OCI-M1 (cell line): ENCODE results near the gene TLR9.

Experiments used
- DNase-seq: peaks from one replicate; lab custom pipeline; 2025; lab: John Stamatoyannopoulos, UW

TLR9 gene

DNA sequence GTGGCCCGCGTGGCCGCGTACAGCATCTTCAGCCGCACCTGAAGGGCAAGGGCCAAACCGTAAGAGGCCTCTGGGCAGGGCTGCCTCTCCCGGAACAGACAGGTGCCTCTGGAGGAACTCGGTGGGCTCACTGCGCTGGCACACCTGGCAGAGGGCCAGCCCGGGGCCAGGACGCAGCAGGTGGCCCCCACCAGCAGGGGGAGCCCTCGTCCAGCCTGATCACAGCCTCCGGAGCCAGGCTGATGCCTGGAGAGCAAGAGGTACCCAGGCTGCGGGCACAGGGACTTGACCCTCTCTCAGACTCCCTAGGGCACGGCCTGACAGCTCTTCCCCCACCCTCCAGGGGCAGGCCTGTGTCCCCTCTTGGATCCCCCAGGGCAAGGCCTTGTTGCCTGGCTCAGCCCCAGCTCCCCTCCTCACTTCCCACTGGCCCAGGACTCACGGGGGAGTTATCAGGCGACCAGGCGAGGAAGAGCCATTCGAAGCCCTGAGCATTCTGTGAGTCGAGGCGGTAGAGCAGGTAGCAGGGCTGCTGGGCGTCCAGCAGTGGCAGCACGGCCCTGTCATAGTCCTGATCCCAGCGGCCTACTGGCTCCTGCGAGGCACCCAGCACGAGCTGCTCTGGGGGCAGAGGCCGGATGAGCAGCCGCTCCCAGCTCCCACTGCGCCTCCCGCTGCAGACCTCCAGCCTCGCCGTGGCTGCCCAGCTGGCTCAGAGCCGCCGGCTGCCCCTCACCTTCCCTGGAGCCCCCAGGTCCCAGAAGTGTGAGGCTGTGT lies 6.2 kb upstream of the TLR9 start:
- peak; percentile 68 for DNase-seq

DNA sequence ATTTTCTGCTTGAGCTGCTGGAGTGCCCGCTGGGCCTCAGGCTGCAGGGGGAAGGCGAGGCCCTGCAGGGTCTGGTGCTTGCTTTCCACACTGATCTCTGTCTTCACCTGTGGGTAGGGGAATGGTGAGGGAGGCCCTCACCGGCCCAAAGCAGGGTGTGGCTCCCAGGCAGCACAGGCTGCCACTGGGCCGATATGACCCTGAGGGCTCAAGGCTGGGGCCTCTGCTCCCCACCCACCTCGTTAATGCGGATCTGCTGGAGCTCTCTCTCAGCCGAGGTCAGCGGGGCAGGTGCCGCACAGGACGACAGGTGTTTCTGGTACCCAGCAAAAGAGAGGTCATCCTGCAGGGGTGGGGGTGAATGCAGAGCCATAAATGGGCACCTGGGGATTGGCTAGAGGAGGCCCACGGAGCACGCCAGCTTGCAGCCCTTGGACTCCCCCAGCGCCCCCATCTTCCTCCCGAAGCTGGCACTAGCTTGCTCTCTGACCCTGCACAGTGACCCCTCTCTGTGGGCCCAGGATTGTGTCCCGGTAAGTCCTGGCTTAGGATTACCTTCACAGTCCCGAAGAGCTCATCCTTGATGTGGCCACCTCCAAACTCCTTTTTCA lies 5.5 kb upstream of the TLR9 start:
- no peak for DNase-seq

DNA sequence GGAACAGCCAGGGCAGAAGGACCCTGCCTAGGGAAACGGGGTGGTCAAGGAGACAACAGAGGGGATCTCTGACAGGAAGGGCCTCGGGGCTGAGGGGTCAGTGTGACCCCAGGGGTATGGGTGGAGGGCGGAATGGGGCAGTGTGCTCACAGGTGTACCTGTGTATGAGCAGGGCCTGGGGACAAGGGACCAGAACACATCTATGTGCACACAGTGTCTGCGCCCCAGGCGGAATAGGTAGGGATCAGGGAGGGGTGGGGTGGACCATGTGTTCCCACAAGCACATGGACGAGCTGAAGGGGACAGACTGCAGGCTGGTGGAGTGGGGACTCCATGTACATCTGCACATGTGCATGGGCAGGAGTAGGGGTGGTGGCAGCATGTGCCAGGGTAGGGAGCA lies 5.0 kb upstream of the TLR9 start:
- DNase-seq: no peak

GRCh38 chr3:52229656-52230055 lies 4.2 kb upstream of the TLR9 start:
- no peak for DNase-seq

DNA sequence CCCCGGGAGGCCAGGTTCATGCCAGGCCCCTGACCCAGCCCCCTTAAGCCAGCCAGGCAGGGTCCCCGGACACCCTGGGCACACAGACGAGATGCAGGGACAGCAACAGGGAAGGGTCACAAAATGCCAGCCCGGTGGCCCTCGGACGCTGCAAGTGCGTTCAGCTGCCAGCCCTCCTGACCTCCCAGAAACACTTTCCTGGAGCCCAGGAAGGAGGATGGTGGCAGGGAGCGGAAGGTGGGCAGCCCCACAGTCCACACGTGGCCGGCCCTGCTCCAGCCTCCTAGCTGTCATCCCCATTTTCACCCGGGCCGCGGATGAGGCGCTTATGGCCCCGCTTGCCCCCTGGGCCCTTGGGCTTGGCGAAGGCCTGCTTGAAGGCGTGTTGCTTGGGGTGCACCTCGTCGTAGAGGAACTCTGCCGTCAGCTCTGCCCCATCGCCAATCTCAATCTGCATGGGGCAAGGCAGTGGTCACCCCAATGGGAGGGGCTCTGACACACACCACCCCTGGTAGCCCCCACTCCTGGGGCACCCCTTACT lies 3.4 kb upstream of the TLR9 start:
- no peak for DNase-seq

DNA sequence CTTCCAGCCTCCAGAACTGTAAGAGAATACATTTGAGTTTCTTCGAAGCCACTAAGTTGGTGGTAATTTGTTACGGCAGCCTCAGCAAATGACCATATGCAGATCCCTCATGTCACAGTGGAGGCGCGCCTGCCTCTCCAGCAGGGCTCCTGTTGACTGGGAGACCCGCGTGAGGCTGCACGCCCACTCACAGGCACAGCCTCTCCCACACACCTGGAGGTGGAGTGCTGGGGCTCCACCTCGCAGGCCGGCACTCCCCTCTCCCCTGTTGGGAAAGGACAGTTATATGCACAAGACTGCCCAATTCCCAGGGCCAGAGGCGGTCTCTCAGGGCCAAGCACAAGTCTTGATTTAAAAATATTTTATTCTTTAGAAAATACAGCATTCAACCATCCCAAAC lies 2.8 kb upstream of the TLR9 start:
- DNase-seq: no peak

DNA sequence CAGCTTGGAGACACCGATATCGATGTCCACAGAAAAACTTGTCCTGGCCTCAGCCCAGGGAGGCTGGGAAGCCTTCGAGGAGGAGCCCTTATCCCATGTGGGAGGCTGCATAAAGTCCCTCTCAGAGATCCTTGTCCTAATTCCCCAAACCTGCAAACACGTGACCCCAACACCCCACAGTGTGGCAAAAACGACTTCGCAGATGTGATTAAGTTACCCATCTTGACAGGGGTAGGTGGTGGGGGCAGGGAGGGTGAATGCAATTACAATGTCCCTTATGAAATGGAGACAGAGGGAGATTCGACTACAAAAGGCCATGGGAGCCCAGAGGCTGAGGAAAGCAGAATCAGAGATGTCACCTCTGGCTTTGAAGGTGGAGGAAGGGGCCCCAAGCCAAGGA lies 2.3 kb upstream of the TLR9 start:
- DNase-seq: no peak

DNA sequence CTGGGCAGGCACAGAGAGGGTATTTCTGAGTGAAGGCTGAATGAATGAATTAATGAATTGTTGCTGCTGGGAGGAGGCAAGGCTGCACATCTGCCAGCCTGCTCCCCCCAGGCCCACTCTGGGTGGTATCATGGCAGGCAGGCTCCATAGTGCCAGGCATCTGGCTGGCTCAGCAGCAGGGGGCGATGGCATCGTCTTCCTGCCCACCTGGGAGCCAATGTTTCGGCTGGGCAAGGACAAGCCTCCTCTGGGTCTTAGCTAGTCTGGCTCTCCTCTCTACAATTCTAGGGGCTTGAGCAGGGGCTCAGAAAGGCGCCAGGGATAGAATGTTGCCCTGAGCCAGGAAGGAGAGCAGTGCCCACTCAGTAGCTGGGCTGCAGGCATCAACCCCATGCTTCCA lies 1.7 kb upstream of the TLR9 start:
- no peak for DNase-seq

GRCh38 chr3:52226229-52226817 lies 878 bp upstream of the TLR9 start:
- DNase-seq: no peak

DNA sequence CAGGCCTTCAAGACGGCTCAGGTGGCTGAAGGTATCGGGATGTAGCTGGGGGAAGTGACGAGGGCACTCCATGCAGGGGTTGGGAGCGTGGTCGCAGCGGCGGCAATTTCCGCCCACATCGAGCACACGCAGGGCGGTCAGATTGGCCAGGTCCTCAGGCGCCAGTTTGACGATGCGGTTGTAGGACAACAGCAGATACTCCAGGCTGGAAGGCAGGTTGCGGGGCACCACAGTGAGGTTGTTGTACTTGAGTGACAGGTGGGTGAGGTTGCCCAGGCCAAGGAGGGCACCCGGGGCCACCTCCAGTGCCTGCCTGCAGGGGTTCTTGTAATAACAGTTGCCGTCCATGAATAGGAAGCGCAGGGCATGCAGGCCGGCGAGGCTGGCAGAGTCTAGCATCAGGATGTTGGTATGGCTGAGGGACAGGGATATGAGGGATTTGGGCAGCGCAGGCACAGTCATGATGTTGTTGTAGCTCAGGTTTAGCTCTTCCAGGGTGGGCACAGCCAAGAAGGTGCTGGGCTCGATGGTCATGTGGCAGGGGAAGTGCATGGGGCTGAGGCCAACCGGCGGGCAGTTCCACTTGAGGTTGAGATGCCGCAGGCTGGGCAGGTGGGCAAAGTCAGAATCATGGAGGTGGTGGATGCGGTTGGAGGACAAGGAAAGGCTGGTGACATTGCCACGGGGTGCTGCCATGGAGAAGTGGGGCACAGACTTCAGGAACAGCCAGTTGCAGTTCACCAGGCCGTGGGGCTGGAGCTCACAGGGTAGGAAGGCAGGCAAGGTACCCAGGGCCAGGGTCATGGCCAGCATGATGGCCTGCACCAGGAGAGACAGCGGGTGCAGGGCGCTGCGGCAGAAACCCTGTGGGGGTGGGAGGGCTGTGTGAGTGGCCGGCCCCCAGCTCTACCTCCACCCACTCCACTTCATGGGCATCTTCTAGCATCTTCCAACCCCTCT lies 1.7 kb downstream of the TLR9 start:
- no peak for DNase-seq

- no peak for DNase-seq
Observed at GRCh38 chr3:52222319-52223221, 2.9 kb downstream of the TLR9 start.

- no peak for DNase-seq
Observed at GRCh38 chr3:52221563-52222318, 3.7 kb downstream of the TLR9 start.

DNA sequence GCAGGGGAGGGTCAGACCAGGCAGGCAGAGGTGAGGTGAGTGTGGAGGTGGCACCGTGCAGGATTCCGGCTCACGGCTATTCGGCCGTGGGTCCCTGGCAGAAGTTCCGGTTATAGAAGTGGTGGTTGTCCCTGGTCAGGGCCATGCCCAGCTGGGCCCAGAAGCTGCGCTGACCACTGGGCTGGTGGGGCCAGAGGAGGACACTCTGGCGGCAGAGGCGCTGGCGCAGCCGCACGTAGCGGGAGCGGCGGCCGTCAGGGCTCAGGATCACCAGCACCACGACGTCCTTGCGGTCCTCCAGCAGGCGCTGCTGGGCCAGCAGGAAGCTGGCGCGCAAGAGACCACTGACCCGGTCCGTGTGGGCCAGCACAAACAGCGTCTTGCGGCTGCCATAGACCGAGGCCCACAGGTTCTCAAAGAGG lies 4.3 kb downstream of the TLR9 start:
- no peak for DNase-seq

DNA sequence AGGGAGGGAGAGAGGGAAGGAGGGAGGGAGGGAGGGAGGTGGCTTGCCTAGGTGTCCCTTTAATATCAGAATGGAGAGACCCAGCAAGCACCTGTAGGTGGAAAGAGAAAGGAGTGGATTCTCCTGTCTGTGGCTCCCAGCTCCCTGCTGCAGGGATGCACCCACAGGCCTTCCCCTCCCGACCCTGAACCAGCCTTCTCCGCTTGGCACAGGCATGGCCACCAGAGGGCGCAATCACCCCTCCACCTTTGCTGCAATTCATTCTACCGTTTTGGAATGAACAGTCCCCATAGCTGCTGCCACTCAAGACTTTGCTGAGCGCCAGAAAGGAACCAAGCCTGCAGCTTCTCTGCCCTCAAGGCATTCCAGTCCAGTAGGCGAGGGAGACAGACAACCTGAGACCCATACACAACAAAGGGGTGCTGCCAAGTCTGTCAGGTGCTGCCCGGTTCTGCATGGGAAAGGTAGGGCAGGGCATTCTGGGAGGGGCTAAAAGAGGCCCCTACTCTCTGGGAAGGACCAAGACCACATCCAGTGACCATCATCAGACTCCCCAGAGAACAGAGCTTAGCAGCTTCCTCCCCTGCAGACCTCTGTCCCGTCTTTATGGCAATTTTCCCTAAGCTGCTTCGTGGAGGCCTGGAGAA lies 4.9 kb downstream of the TLR9 start:
- peak; percentile 90 for DNase-seq

GRCh38 chr3:52218937-52219650 lies 6.4 kb downstream of the TLR9 start:
- no peak for DNase-seq

GRCh38 chr3:52218454-52218853 lies 7.0 kb downstream of the TLR9 start:
- DNase-seq: no peak

GRCh38 chr3:52218026-52218425 lies 7.4 kb downstream of the TLR9 start:
- DNase-seq: no peak

- no peak for DNase-seq
Observed at GRCh38 chr3:52217409-52217805, 8.0 kb downstream of the TLR9 start.
